ENCODE measurements around the gene FGG.

GRCh38 chr4:154582723-154583122, 29.7 kb downstream of the FGG start:
- no peak for TF ChIP-seq CTCF (IDR thresholded peaks at IDR 0.05)
- TF ChIP-seq POLR2A (IDR thresholded peaks at IDR 0.05; ENCODE audit: low read depth) = no peak
